GM18502 (cell line): ENCODE data around the gene CDK7.
"Not testable (repeated sequence)": the region's sequence is repeated elsewhere in the genome, so short reads cannot be mapped to it uniquely, and the experiment has no call there.

ENCODE experiments used
- ATAC-seq: cut with Tn5 transposase; IDR thresholded peaks from one replicate; pipeline ENCODE4 v1.9.1; 2021; ENCODE audit warnings: mild to moderate bottlenecking; ENCODE audit not compliant: unreplicated experiment, poor library complexity

Gene CDK7

DNA sequence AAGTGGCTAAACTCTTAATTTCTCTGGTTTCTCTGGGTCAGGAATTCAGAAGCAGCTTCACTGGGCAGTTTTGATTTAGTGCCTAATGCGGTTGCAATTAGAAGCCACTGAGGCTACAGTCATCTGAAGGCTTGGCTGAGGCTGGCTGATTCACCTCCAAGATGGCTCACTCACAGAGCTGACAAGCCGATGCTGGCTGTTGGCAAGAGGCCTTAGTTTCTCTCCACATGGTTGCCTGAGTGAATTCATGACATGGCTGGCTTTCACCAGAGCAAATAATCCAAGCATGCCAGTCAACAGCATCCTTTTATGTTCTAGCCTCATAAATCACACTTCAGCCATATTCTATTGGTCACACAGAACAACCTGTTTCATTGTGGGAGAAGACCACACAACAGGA, 2.8 kb upstream of the CDK7 start:
- no peak for ATAC-seq

DNA sequence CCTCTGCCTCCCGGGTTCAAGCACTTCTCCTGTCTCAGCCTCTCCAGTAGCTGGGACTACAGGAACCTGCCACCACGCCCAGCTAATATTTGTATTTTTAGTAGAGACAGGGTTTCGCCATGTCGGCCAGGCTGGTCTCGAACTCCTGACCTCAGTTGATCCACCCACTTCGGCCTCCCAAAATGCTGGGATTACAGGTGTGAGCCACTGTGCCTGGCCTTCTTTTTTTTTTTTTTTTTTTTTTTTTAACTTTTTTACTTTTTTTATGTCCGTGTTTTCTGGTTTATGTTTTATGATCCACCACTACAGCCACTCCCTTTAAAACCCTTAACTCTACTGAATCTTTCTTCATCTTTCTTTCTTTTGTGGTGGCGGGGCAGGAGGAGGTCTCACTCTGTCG, 2.0 kb downstream of the CDK7 start:
- not testable (repeated sequence) for ATAC-seq

DNA sequence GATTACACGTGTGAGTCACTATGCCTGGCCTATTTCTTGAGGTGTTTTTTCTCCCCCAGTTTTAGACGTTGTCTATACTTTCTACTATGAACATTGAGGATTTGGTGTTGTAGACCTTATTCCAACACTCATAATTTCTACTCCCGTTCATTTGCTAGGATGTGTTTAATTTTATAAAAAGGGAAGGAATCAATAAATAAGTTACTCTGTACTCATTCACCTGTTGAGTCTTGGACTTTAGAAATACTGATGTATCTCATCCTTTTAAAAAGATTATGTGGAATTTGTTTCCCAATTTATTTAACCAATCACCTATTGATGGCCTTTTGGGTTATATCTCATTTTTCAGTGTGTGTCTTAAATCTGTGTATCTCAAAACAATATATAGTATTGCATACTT, 3.2 kb downstream of the CDK7 start:
- no peak for ATAC-seq

DNA sequence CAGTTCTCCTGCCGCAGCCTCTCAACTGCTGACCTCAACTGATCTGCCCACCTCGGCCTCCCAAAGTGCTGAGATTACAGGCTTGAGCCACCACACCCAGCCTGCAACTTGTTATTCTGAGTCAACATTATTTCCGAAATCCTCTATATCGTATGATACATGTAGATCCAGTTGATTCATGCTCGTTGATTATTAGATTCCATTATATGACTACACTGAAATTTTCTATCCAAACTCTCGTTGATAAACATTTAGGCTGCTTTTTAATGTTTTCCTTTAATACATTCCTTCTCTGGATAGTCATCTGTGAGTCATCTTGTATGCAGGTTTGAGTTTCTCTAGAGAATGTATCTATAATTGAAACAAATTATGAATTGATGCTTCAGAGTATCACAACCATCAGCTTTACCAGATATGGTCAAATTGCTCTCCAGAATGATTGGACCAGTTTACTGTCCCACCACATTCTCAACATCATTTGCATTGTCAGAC, 4.1 kb downstream of the CDK7 start:
- no peak for ATAC-seq

GRCh38 chr5:69242215-69242927, 7.7 kb downstream of the CDK7 start:
- ATAC-seq = no peak

DNA sequence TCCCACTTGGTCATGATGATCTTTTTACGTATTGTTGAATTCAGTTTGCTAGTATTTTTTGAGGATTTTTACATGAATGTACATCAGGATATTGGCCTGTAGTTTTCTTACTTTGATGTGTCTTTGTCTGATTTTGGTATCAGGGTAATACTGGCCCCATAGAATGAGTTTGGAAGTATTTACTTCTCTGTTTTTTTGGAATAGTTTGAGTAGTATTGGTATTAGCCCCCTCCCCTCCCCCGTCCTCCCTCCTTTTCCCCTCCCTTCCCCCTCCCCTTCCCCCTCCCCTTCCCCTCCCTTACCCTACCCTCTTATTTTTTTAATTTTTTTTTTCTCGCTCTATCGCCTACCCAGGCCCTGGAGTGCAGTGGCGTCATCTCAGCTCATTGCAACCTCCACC, 10.3 kb downstream of the CDK7 start:
- ATAC-seq = no peak

GRCh38 chr5:69248019-69248418, 13.3 kb downstream of the CDK7 start:
- no peak for ATAC-seq

GRCh38 chr5:69250593-69250992, 15.9 kb downstream of the CDK7 start:
- ATAC-seq = no peak

DNA sequence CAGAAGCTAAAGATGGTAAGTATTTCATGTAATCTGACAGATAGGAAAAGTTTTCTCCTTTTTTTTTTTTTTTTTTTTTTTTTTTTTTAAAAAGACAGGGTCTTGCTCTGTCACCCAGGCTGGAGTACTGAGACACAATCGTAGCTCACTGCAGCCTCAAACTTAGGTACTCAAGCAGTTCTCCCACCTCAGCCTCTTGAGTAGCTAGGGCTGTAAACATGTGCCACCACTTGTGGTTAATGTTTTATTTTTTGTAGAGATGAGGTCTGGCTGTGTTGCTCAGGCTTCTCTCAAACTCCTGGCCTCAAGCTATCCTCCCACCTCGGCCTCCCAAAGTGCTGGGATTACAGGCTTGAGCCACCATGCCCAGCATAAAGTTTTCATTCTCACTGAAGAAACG, 17.8 kb downstream of the CDK7 start:
- no peak for ATAC-seq

DNA sequence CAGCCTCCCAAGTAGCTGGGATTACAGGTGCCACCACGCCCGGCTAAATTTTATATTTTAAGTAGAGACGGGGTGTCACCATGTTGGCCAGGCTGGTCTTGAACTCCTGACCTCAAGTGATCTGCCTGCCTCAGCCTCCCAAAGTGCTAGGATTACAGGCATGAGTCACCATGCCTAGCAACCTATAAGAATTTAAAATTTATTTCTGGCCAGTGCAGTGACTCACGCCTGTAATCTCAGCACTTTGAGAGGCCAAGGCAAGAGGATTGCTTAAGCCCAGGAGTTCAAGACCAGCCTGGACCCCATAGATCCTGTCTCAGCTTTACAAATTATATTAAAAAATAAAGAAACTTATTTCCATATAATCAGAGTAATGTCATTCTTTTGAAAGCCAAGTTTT, 21.3 kb downstream of the CDK7 start:
- not testable (repeated sequence) for ATAC-seq

DNA sequence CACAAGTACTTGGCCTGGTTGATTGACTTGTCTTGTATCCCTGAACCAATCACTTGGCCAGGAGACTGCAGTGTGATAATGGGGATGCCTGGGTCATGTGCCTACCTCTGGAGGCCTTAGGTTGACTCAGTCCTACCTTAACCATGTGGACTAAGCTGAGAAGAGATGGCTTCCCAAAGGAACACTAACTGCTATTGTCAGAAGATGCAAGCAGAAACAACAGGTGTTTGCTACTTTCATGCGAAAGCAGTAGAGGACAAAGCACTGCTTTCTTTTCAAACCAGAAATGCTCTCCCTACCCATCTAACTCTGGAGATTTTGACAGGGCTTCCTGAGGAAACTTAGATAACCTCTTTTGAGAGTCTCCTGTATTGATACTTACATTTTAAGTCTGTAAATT, 22.9 kb downstream of the CDK7 start:
- no peak for ATAC-seq

GRCh38 chr5:69261034-69261433, 26.3 kb downstream of the CDK7 start:
- ATAC-seq = no peak

DNA sequence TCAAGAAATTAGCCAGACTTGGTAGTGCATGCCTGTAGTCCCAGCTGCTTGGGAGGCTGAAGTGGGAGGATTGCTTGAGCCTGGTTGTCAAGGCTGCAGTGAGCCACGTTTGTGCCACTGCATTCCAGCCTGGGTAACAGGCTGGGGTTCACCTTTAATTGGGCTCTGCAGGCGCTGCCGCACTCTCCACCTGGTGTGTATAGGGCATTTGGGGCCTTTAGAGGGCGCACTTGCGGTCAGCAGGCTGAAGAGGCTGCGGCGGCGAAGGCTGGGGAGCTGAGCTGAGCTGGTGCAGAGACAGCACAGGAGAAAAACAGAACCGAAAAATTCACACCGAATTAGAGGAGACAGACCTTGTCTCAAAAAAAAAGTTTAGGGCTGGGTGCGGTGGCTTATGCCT, 31.2 kb downstream of the CDK7 start:
- no peak for ATAC-seq

GRCh38 chr5:69268899-69269298, 34.2 kb downstream of the CDK7 start:
- ATAC-seq = no peak

GRCh38 chr5:69270840-69271239, 36.2 kb downstream of the CDK7 start:
- no peak for ATAC-seq

- no peak for ATAC-seq
These were observed 36.7 kb downstream of the CDK7 start for GRCh38 chr5:69271376-69271775.

- no peak for ATAC-seq
These were observed 40.9 kb downstream of the CDK7 start for GRCh38 chr5:69275563-69275962.

DNA sequence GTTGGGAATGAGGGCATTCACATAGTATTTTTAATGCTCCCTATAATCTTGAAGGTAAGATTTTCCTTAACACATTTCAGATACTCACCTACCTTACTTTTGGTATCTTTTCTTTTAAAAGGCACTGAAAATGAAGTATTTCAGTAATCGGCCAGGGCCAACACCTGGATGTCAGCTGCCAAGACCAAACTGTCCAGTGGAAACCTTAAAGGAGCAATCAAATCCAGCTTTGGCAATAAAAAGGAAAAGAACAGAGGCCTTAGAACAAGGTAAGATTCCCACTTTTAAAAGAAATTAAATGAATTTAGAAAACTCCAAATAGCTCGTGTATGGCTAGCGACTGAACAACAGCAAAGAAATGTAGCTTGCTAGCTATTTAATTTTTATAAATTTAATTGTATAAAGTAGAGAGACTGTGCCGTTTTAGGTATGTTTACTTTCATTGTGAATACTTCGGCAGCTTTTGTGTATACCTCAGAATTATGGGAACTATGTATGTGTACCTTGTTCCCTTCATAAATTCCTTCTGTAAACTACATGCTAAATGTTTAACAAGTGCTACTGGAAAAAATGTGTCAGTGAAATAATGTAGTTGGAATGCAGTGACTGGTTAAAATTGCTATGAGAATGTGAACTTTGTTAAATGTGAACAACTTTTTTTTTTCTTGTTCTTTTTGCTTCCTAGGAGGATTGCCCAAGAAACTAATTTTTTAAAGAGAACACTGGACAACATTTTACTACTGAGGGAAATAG, 41.9 kb downstream of the CDK7 start:
- ATAC-seq = no peak

GRCh38 chr5:69279517-69279916, 44.8 kb downstream of the CDK7 start:
- ATAC-seq = no peak

- no peak for ATAC-seq
These were observed 46.4 kb downstream of the CDK7 start for GRCh38 chr5:69281114-69281513.

GRCh38 chr5:69284203-69284602, 49.5 kb downstream of the CDK7 start:
- no peak for ATAC-seq
